Keratinocyte (primary cell): ENCODE data around the gene GMCL1. TPM values are rescaled to one million over a fixed set of nuclear protein-coding genes. Genes with fewer than 3 reads are reported as not detected.

Source experiments
- DNase-seq: peaks from one replicate; pipeline ENCODE4 v3.0.0-alpha.2; 2011; ENCODE audit warnings: low read depth, missing footprints, low spot score
- FAIRE-seq: peaks from 2 replicates; lab custom pipeline; 2011; peaks lifted over from hg19 to GRCh38; lab: Jason Lieb, UNC
- H2AFZ ChIP-seq: 2 replicates; pipeline ENCODE4 v1.6.0; 2012; ENCODE audit warnings: low read length, control low read depth, inconsistent platforms; ENCODE audit not compliant: control insufficient read depth
- H3K27ac ChIP-seq: 2 replicates; pipeline ENCODE4 v1.5.1; 2011; ENCODE audit warnings: low read length; ENCODE audit not compliant: control insufficient read depth, insufficient read depth
- H3K27me3 ChIP-seq: 3 replicates; pipeline ENCODE4 v1.6.0; 2011; ENCODE audit warnings: low read length; ENCODE audit not compliant: control insufficient read depth, insufficient read depth; ENCODE audit errors: extremely low read depth
- H3K36me3 ChIP-seq, 2 experiments: 2 replicates in 1 of 2; 3 replicates in 1 of 2; pipeline ENCODE4 v1.5.1; 2011; ENCODE audit warnings: low read length in 2 of 2, mild to moderate bottlenecking in 1 of 2; ENCODE audit not compliant: control insufficient read depth in 2 of 2, insufficient read depth in 2 of 2; ENCODE audit errors: extremely low read depth in 1 of 2
- H3K4me1 ChIP-seq: 3 replicates; pipeline ENCODE4 v1.5.1; 2011; ENCODE audit warnings: low read length; ENCODE audit not compliant: control insufficient read depth, insufficient read depth; ENCODE audit errors: extremely low read depth
- H3K4me2 ChIP-seq: 3 replicates; pipeline ENCODE4 v1.6.0; 2011; ENCODE audit warnings: low read depth, low read length; ENCODE audit not compliant: control insufficient read depth, insufficient read depth; ENCODE audit errors: extremely low read depth
- H3K4me3 ChIP-seq, 3 experiments: fragments of 200-600 bp in 1 of 3; sonication (generic) in 1 of 3; 2 replicates in 2 of 3; 3 replicates in 1 of 3; pipeline ENCODE4 v1.5.1; 2011 to 2016; ENCODE audit warnings: low read length in 3 of 3, mild to moderate bottlenecking in 3 of 3, control low read depth in 2 of 3, inconsistent platforms in 1 of 3, low read depth in 1 of 3, mixed read lengths in 1 of 3, mixed run types in 1 of 3, moderate library complexity in 1 of 3; ENCODE audit not compliant: control insufficient read depth in 2 of 3, insufficient read depth in 2 of 3; ENCODE audit errors: extremely low read depth in 1 of 3
- H3K79me2 ChIP-seq: 2 replicates; pipeline ENCODE4 v1.6.0; 2012; ENCODE audit warnings: low read length; ENCODE audit not compliant: control insufficient read depth, insufficient read depth
- H3K9ac ChIP-seq: 3 replicates; pipeline ENCODE4 v1.6.0; 2011; ENCODE audit warnings: low read length; ENCODE audit not compliant: control insufficient read depth, insufficient read depth; ENCODE audit errors: extremely low read depth
- H3K9me1 ChIP-seq: 3 replicates; pipeline ENCODE4 v1.6.0; 2011; ENCODE audit warnings: low read length; ENCODE audit not compliant: control insufficient read depth, insufficient read depth; ENCODE audit errors: extremely low read depth
- H3K9me3 ChIP-seq: 2 replicates; pipeline ENCODE4 v1.5.1; 2012; ENCODE audit warnings: low read depth, low read length; ENCODE audit not compliant: control insufficient read depth
- H4K20me1 ChIP-seq: 3 replicates; pipeline ENCODE4 v1.6.0; 2011; ENCODE audit warnings: low read length; ENCODE audit not compliant: control insufficient read depth, insufficient read depth; ENCODE audit errors: extremely low read depth
- CTCF ChIP-seq, 3 experiments: IDR thresholded peaks in 1 of 3; conservative IDR thresholded peaks in 1 of 3; optimal IDR thresholded peaks in 1 of 3; 2 replicates in 2 of 3; 3 replicates in 1 of 3; pipeline versions ENCODE3 to v1.5.1; 2011; ENCODE audit warnings: low read length in 3 of 3, mild to moderate bottlenecking in 3 of 3, moderate library complexity in 2 of 3, control low read depth in 1 of 3, inconsistent platforms in 1 of 3; ENCODE audit not compliant: insufficient read depth in 2 of 3; ENCODE audit errors: extremely low read depth in 1 of 3
- EZH2 ChIP-seq: IDR thresholded peaks from one replicate; pipeline ENCODE4 v1.6.1; 2012; ENCODE audit warnings: inconsistent platforms, mild to moderate bottlenecking, low read length, moderate library complexity
- dilution Hi-C: fragments of 300-500 bp; cut with MboI; formaldehyde crosslinking; loops from one replicate; pipeline ENCODE4 v1.7.0; 2020; ENCODE audit warnings: low sequenced_read_pairs; ENCODE audit not compliant: extremely low pct_ligation_motif_present
- polyA plus RNA-seq, 5 experiments: library from polyadenylated mRNA; depleted of rRNA in 3 of 5; stranded (reverse) in 3 of 5; stranded (forward) in 1 of 5; unstranded in 1 of 5; fragments of >200 nt; gene quantifications; 1 replicate in 1 of 5; 2 replicates in 3 of 5; 3 replicates in 1 of 5; pipeline versions ENCODE4 v1.2.1 to v1.2.3, GENCODE V29; 2011 to 2012; ENCODE audit warnings: missing spikeins in 2 of 5, low read depth in 1 of 5, low replicate concordance in 1 of 5

The GMCL1 gene
- polyA plus RNA-seq, 1 donor (not counting 4 experiments of a cell fraction or from before 2014, with no cell fraction given), result 7.5 TPM

DNA sequence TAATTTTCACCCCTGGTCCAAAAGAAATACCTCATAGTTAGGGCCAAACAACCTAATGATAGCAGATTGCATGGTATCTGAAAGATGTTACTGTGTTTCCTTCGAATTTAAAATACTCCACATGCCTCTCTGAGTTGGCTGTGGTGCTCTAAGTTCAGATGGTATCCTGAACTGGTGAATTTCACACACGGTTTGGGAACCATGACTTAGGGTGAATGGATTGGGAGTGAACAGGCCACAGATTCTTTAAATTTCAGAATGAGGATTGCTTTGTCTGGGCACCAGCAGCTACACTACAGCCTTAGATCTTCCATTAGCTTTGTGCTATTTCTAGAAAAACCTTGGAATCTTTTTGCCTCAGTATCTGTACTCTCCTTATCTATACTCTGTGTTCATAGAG lies 6.2 kb downstream of the GMCL1 start:
- DNase-seq, result no peak
- Histone ChIP-seq H3K9me3 (no peaks in the 10 kb centered on the region), H3K79me2 (peaks cover 8% of the 10 kb centered on the region), H3K36me3 (no peaks in the 10 kb centered on the region), H3K4me2 (no peak overlapping the region), H3K4me3 (no peak overlapping the region), H2AFZ (no peak overlapping the region), H3K9ac (no peak overlapping the region), H3K27me3 (no peaks in the 10 kb centered on the region), H3K27ac (no peak overlapping the region), H4K20me1 (no peaks in the 10 kb centered on the region), H3K4me1 (peaks cover 3% of the 10 kb centered on the region), H3K9me1 (no peaks in the 10 kb centered on the region)
- no peak for FAIRE-seq
- dilution Hi-C loops, result no loop called here
- TF ChIP-seq EZH2, result no peak
- TF ChIP-seq CTCF (optimal IDR thresholded peaks at IDR 0.05 in 1 of 3, IDR thresholded peaks at IDR 0.05 in 1 of 3, conservative IDR thresholded peaks at IDR 0.05 in 1 of 3; ENCODE audit: extremely low read depth in 1 of 3, insufficient read depth in 2 of 3, low read length in 3 of 3), result no peak

DNA sequence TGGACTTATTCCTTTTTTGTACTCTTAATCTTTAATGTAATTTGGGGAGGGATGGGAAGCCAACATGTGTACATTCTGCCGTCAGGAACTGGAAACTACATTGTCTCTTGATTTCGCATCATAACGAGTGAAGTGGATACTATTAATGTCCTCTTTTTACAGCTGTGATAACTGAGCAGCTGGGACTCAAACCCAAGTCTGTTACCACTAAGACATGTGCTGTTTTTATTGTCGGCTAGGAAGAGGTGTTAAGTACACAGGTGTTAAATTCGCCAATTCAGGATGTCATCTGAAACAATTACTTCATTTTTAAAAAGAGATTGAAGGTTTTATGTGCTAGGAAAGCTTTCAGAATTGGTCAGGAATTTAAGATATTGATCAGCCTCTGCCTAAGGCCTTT lies 6.9 kb downstream of the GMCL1 start:
- Histone ChIP-seq H3K9me1 (no peaks in the 10 kb centered on the region), H3K4me2 (no peak overlapping the region), H3K27ac (no peak overlapping the region), H3K4me1 (no peaks in the 10 kb centered on the region), H4K20me1 (no peaks in the 10 kb centered on the region), H3K4me3 (no peak overlapping the region), H3K9me3 (no peaks in the 10 kb centered on the region), H3K9ac (no peak overlapping the region), H3K79me2 (peaks cover 4% of the 10 kb centered on the region), H3K36me3 (no peaks in the 10 kb centered on the region), H2AFZ (no peak overlapping the region), H3K27me3 (no peaks in the 10 kb centered on the region)
- no peak for TF ChIP-seq CTCF (optimal IDR thresholded peaks at IDR 0.05 in 1 of 3, IDR thresholded peaks at IDR 0.05 in 1 of 3, conservative IDR thresholded peaks at IDR 0.05 in 1 of 3; ENCODE audit: extremely low read depth in 1 of 3, insufficient read depth in 2 of 3, low read length in 3 of 3)
- no peak for TF ChIP-seq EZH2
- FAIRE-seq, result no peak
- dilution Hi-C loops, result no loop called here
- DNase-seq, result no peak
